Measurements from ENCODE around the gene TECR. TPM values are rescaled to one million over a fixed set of nuclear protein-coding genes. Genes with fewer than 3 reads are reported as not detected.

TECR gene
- polyA plus RNA-seq, 3 donors, result 59.8 to 79.6 (median 76.7) TPM

DNA sequence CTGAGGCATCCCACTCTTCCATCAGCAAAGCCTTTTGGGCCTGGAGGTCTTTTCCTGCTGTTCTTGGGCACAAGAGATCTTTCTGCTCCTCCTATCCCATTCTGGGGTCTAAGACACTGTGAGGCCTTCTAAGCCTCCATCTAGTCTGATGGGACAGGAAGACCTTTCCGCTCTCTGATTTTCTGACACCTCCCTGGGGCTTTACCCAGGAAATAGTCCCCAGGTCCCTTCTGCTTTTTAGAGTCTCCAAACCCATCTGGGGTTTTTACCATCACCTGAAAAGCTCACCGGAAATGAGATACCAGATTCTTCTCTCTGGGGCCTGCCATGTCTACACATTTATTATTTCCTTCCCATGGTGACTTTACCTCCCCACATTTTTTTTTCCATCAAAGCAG, 74.6 kb downstream of the TECR start:
- no peak overlapping the region for H3K27ac Mint-ChIP-seq
- H3K4me1 ChIP-seq (ENCODE audit: control insufficient read depth in 1 of 2, insufficient read depth in 2 of 2, low read length in 2 of 2), result peaks cover 3 to 18% of the 10 kb centered on the region in 2 donors

DNA sequence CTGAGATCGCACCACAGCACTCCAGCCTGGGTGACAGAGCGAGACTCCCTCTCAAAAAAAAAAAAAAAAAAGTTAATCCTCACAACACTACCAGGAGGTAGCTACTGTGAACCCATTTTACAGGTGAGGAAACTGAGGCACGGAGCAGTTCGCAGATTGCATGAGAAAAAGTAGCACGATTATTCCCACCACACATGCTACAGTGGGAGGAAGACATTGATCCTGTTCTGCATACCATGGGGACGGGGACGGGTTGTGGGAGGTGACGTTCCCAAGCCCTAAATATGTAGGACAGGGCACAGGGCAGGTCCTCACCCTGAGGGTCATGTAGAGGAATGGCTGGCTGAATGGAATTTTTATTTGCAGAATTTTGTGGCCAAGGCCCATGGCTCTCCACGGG, 77.2 kb downstream of the TECR start:
- Histone ChIP-seq H3K9me3 (replicated peaks in 1 of 2; ENCODE audit: control insufficient read depth in 1 of 2, insufficient read depth in 1 of 2, low read length in 2 of 2) (peaks cover 0 to 9% of the 10 kb centered on the region in 2 donors), H3K4me1 (ENCODE audit: control insufficient read depth in 1 of 2, insufficient read depth in 2 of 2, low read length in 2 of 2) (peaks cover 17 to 38% of the 10 kb centered on the region in 2 donors), H3K36me3 (replicated peaks in 1 of 2; ENCODE audit: control insufficient read depth in 1 of 2, insufficient read depth in 2 of 2, low read length in 2 of 2) (no peaks in the 10 kb centered on the region), H2AFZ (ENCODE audit: insufficient read depth, low read depth, low read length, poor library complexity, severe bottlenecking) (no peak overlapping the region), H3K4me2 (replicated peaks; ENCODE audit: extremely low read depth, low read length, poor library complexity, severe bottlenecking) (no peak overlapping the region), H3K27me3 (ENCODE audit: control insufficient read depth in 2 of 2, insufficient read depth in 2 of 2, low read length in 2 of 2) (no peaks in the 10 kb centered on the region), H3K27ac (ENCODE audit: low read depth in 1 of 2, low read length in 2 of 2) (no peak overlapping the region), H3K9ac (ENCODE audit: insufficient read depth, low read length, poor library complexity, severe bottlenecking) (no peak overlapping the region), H3K79me2 (ENCODE audit: insufficient read depth, low read length) (no peaks in the 10 kb centered on the region), H4K20me1 (ENCODE audit: insufficient read depth, low read length) (no peaks in the 10 kb centered on the region), H3K4me3 (replicated peaks in 1 of 3; ENCODE audit: low read depth in 2 of 3, low read length in 3 of 3) (no peak overlapping the region)
- WGBS (ENCODE audit: insufficient coverage), result 92% methylated on average over 4 of the region's 9 CpGs
- intact Hi-C loops (cut with micrococcal nuclease), result no loop called here
- peaks cover 0 to 10% (median 0%) of the 10 kb centered on the region in 3 donors for H3K27me3 Mint-ChIP-seq (ENCODE audit: low read depth in 3 of 3)
- peaks cover 4 to 11% of the 10 kb centered on the region in 2 donors for H3K36me3 Mint-ChIP-seq
- TF ChIP-seq, protein P1, sequence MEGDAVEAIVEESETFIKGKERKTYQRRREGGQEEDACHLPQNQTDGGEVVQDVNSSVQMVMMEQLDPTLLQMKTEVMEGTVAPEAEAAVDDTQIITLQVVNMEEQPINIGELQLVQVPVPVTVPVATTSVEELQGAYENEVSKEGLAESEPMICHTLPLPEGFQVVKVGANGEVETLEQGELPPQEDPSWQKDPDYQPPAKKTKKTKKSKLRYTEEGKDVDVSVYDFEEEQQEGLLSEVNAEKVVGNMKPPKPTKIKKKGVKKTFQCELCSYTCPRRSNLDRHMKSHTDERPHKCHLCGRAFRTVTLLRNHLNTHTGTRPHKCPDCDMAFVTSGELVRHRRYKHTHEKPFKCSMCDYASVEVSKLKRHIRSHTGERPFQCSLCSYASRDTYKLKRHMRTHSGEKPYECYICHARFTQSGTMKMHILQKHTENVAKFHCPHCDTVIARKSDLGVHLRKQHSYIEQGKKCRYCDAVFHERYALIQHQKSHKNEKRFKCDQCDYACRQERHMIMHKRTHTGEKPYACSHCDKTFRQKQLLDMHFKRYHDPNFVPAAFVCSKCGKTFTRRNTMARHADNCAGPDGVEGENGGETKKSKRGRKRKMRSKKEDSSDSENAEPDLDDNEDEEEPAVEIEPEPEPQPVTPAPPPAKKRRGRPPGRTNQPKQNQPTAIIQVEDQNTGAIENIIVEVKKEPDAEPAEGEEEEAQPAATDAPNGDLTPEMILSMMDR (IDR thresholded peaks at IDR 0.05), result no peak
- DNase-seq, result no peak
- peaks cover 2 to 12% (median 8%) of the 10 kb centered on the region in 7 donors for H3K9me3 Mint-ChIP-seq
- H3K4me1 Mint-ChIP-seq, result peaks cover 45% of the 10 kb centered on the region
- H3K4me3 Mint-ChIP-seq, result no peak overlapping the region
- peak overlapping the region in 1 of 7 donors; percentile 50 for H3K27ac Mint-ChIP-seq

More for the DNA sequence above, 74.6 kb downstream of the TECR start:
- H3K4me2 ChIP-seq (replicated peaks; ENCODE audit: extremely low read depth, low read length, poor library complexity, severe bottlenecking), result no peak overlapping the region
- Mint-ChIP-seq H3K4me3 (no peak overlapping the region), H3K4me1 (peaks cover 23% of the 10 kb centered on the region), H3K27me3 (ENCODE audit: low read depth in 3 of 3) (peaks cover 0 to 10% (median 2%) of the 10 kb centered on the region in 3 donors), H3K36me3 (peaks cover 0 to 1% of the 10 kb centered on the region in 2 donors), H3K9me3 (peaks cover 2 to 12% (median 8%) of the 10 kb centered on the region in 7 donors)
- H3K4me3 ChIP-seq (replicated peaks in 1 of 3; ENCODE audit: low read depth in 2 of 3, low read length in 3 of 3), result no peak overlapping the region
- H3K79me2 ChIP-seq (ENCODE audit: insufficient read depth, low read length), result no peaks in the 10 kb centered on the region
- H4K20me1 ChIP-seq (ENCODE audit: insufficient read depth, low read length), result no peaks in the 10 kb centered on the region
- H3K36me3 ChIP-seq (replicated peaks in 1 of 2; ENCODE audit: control insufficient read depth in 1 of 2, insufficient read depth in 2 of 2, low read length in 2 of 2), result no peaks in the 10 kb centered on the region
- intact Hi-C loops (cut with micrococcal nuclease), result no loop called here
- H3K27ac ChIP-seq (ENCODE audit: low read depth in 1 of 2, low read length in 2 of 2), result no peak overlapping the region
- 92% methylated on average over 2 of the region's 2 CpGs for WGBS (ENCODE audit: insufficient coverage)
- no peak overlapping the region for H2AFZ ChIP-seq (ENCODE audit: insufficient read depth, low read depth, low read length, poor library complexity, severe bottlenecking)
- no peaks in the 10 kb centered on the region for H3K27me3 ChIP-seq (ENCODE audit: control insufficient read depth in 2 of 2, insufficient read depth in 2 of 2, low read length in 2 of 2)
- peaks cover 0 to 9% of the 10 kb centered on the region in 2 donors for H3K9me3 ChIP-seq (replicated peaks in 1 of 2; ENCODE audit: control insufficient read depth in 1 of 2, insufficient read depth in 1 of 2, low read length in 2 of 2)
- no peak overlapping the region for H3K9ac ChIP-seq (ENCODE audit: insufficient read depth, low read length, poor library complexity, severe bottlenecking)
- DNase-seq, result no peak
- TF ChIP-seq, protein P1 (IDR thresholded peaks at IDR 0.05), result no peak

Data from CD14-positive monocyte (primary cell).